ENCODE measurements around the gene PUSL1. TPM values are rescaled to one million over a fixed set of nuclear protein-coding genes. Genes with fewer than 3 reads are reported as not detected.

The PUSL1 gene
- total RNA-seq, 2 experiments from 2014 or later, result 31.3 to 57.1 TPM

GRCh38 chr1:1320666-1321448, 12.5 kb downstream of the PUSL1 start:
- peaks cover 43% of the 10 kb centered on the region for H3K79me2 ChIP-seq (ENCODE audit: insufficient read depth, low read depth, low read length)
- no peaks in the 10 kb centered on the region for H3K9me3 ChIP-seq (ENCODE audit: low read length)
- H3K27ac ChIP-seq (ENCODE audit: low read depth, low read length, poor library complexity, severe bottlenecking), result no peak overlapping the region
- ChIA-PET CTCF (ENCODE audit: unreplicated experiment) (no interaction called here), POLR2A (no interaction called here)
- H2AFZ ChIP-seq (ENCODE audit: low read length), result no peak overlapping the region
- intact Hi-C loops (cut with micrococcal nuclease; ENCODE audit: unreplicated experiment), result no loop called here
- H3K36me3 ChIP-seq (ENCODE audit: insufficient read depth, low read length), result peaks cover 60% of the 10 kb centered on the region
- peaks cover 15% of the 10 kb centered on the region for H3K4me1 ChIP-seq (ENCODE audit: insufficient read depth, low read length, poor library complexity, severe bottlenecking)
- no peak for TF ChIP-seq CTCF (conservative IDR thresholded peaks at IDR 0.05; ENCODE audit: low read length)
- no peak for TF ChIP-seq EZH2phosphoT487 (IDR thresholded peaks at IDR 0.05; ENCODE audit: borderline replicate concordance, low read depth, low read length)
- no peak overlapping the region for H3K4me3 ChIP-seq (ENCODE audit: low read depth, low read length, poor library complexity, severe bottlenecking)
- no peak overlapping the region for H3K4me2 ChIP-seq (ENCODE audit: low read length)
- H3K9me2 ChIP-seq (ENCODE audit: insufficient read depth, low read length), result no peaks in the 10 kb centered on the region
- peaks cover 3% of the 10 kb centered on the region; the same call in 1 of the 2 replicates for H4K20me1 ChIP-seq (ENCODE audit: insufficient read depth, low read length)
- no TSS peak for BruUV-seq (replicated peaks)
- DNase-seq (ENCODE audit: low spot score), result no peak

- Histone ChIP-seq H3K9me2 (ENCODE audit: insufficient read depth, low read length) (no peaks in the 10 kb centered on the region), H4K20me1 (ENCODE audit: insufficient read depth, low read length) (peaks cover 3% of the 10 kb centered on the region; the same call in 1 of the 2 replicates), H3K4me1 (ENCODE audit: insufficient read depth, low read length, poor library complexity, severe bottlenecking) (peaks cover 21% of the 10 kb centered on the region), H3K4me2 (ENCODE audit: low read length) (no peak overlapping the region), H3K9me3 (ENCODE audit: low read length) (no peaks in the 10 kb centered on the region), H3K27ac (ENCODE audit: low read depth, low read length, poor library complexity, severe bottlenecking) (no peak overlapping the region), H2AFZ (ENCODE audit: low read length) (no peak overlapping the region), H3K4me3 (ENCODE audit: low read depth, low read length, poor library complexity, severe bottlenecking) (no peak overlapping the region), H3K36me3 (ENCODE audit: insufficient read depth, low read length) (peaks cover 56% of the 10 kb centered on the region), H3K79me2 (ENCODE audit: insufficient read depth, low read depth, low read length) (peaks cover 43% of the 10 kb centered on the region)
- TF ChIP-seq EZH2phosphoT487 (IDR thresholded peaks at IDR 0.05; ENCODE audit: borderline replicate concordance, low read depth, low read length), result no peak
- TF ChIP-seq CTCF (conservative IDR thresholded peaks at IDR 0.05; ENCODE audit: low read length), result no peak
- no peak for DNase-seq (ENCODE audit: low spot score)
- no TSS peak for BruUV-seq (replicated peaks)
- intact Hi-C loops (cut with micrococcal nuclease; ENCODE audit: unreplicated experiment), result no loop called here
- ChIA-PET CTCF (ENCODE audit: unreplicated experiment) (no interaction called here), POLR2A (no interaction called here)
Measured at GRCh38 chr1:1321477-1321876, 13.1 kb downstream of the PUSL1 start.

GRCh38 chr1:1322418-1322817, 14.0 kb downstream of the PUSL1 start:
- no peaks in the 10 kb centered on the region for H3K9me3 ChIP-seq (ENCODE audit: low read length)
- CTCF ChIA-PET (ENCODE audit: unreplicated experiment), result no interaction called here
- H4K20me1 ChIP-seq (ENCODE audit: insufficient read depth, low read length), result peaks cover 3% of the 10 kb centered on the region; the same call in 1 of the 2 replicates
- no TSS peak for BruUV-seq (replicated peaks)
- POLR2A ChIA-PET, result no interaction called here
- peaks cover 25% of the 10 kb centered on the region for H3K4me1 ChIP-seq (ENCODE audit: insufficient read depth, low read length, poor library complexity, severe bottlenecking)
- H3K79me2 ChIP-seq (ENCODE audit: insufficient read depth, low read depth, low read length), result peaks cover 43% of the 10 kb centered on the region
- no peak overlapping the region for H2AFZ ChIP-seq (ENCODE audit: low read length)
- no peak overlapping the region for H3K27ac ChIP-seq (ENCODE audit: low read depth, low read length, poor library complexity, severe bottlenecking)
- H3K4me2 ChIP-seq (ENCODE audit: low read length), result no peak overlapping the region
- no peak overlapping the region for H3K4me3 ChIP-seq (ENCODE audit: low read depth, low read length, poor library complexity, severe bottlenecking)
- intact Hi-C loops (cut with micrococcal nuclease; ENCODE audit: unreplicated experiment), result no loop called here
- no peak for DNase-seq (ENCODE audit: low spot score)
- peaks cover 53% of the 10 kb centered on the region for H3K36me3 ChIP-seq (ENCODE audit: insufficient read depth, low read length)
- no peaks in the 10 kb centered on the region for H3K9me2 ChIP-seq (ENCODE audit: insufficient read depth, low read length)
- TF ChIP-seq CTCF (conservative IDR thresholded peaks at IDR 0.05; ENCODE audit: low read length), result no peak
- TF ChIP-seq EZH2phosphoT487 (IDR thresholded peaks at IDR 0.05; ENCODE audit: borderline replicate concordance, low read depth, low read length), result no peak
